Measurements from ENCODE around the gene AGRN.

DNA sequence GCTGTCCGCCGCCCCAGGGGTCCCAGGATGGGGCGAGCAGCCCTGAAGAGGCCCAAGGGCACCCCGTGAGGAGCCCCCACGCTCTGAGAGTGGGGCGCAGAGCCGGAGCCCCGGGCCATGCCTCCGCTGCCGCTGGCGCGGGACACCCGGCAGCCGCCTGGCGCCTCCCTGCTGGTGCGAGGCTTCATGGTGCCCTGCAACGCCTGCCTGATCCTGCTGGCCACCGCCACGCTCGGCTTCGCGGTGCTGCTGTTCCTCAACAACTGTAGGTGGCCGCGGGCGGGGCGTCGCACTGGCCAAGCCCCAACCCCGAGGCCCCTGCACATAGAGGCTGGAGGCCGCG, 14.5 kb downstream of the AGRN start:
- no peak for TF ChIP-seq EP300 (IDR thresholded peaks at IDR 0.05)
- TF ChIP-seq POLR2A (IDR thresholded peaks at IDR 0.05): no peak
- no peak for TF ChIP-seq CTCF (IDR thresholded peaks at IDR 0.05)

Data from suprapubic skin (tissue), 3 donors.